IMR-90 (cell line): Measurements from ENCODE around the gene KCNH2. TPM values are rescaled to one million over a fixed set of nuclear protein-coding genes. Genes with fewer than 3 reads are reported as not detected.

Experiments used
- ATAC-seq: fragments of 200-7000 bp; cut with Tn5 transposase; 2 replicates; pipeline ENCODE4 v1.9.1; 2020; ENCODE audit warnings: low read depth, mild to moderate bottlenecking, moderate library complexity
- BruUV-seq: library from RNA; stranded (reverse); fragments of 400-500 nt; replicated peaks from 2 replicates; lab custom pipeline; 2021; lab: Mats Ljungman, UMichigan
- CTCF ChIA-PET: fragments of 300-600 bp; formaldehyde crosslinking; extraction: SDS; loops from one replicate; lab custom pipeline; 2021; ENCODE audit warnings: antibody characterized with exemption; lab: Yijun Ruan, JAX
- POLR2A ChIA-PET: fragments of 300-600 bp; sonication (Branson Sonifier 250); formaldehyde crosslinking; loops from one replicate; lab custom pipeline; 2022; ENCODE audit warnings: antibody characterized with exemption; ENCODE audit not compliant: unreplicated experiment; lab: Charles Lee
- DNase-seq: peaks from one replicate; pipeline ENCODE4 v3.0.0; 2013
- H2AFZ ChIP-seq: replicated peaks from 2 replicates; pipeline ENCODE3; 2013; ENCODE audit warnings: low read length, mild to moderate bottlenecking; ENCODE audit not compliant: poor library complexity
- H2AK5ac ChIP-seq: 2 replicates; pipeline ENCODE4 v1.6.1; 2013; ENCODE audit warnings: low read depth, low read length, inconsistent platforms
- H2AK9ac ChIP-seq: replicated peaks from 2 replicates; pipeline ENCODE3; 2013; ENCODE audit warnings: mild to moderate bottlenecking, low read depth, low read length, moderate library complexity; ENCODE audit not compliant: poor library complexity
- H2BK120ac ChIP-seq: 2 replicates; pipeline ENCODE4 v1.6.1; 2013; ENCODE audit warnings: low read depth, low read length, inconsistent platforms
- H2BK15ac ChIP-seq: 3 replicates; pipeline ENCODE4 v1.6.1; 2013; ENCODE audit warnings: low read depth, low read length, inconsistent platforms
- H2BK20ac ChIP-seq: 2 replicates; pipeline ENCODE4 v1.6.1; 2013; ENCODE audit warnings: low read depth, mild to moderate bottlenecking, inconsistent platforms, low read length, moderate library complexity
- H2BK5ac ChIP-seq: 2 replicates; pipeline ENCODE4 v1.6.1; 2013; ENCODE audit warnings: mild to moderate bottlenecking, low read depth, low read length, inconsistent platforms; ENCODE audit not compliant: poor library complexity, severe bottlenecking
- H3K14ac ChIP-seq: replicated peaks from 2 replicates; pipeline ENCODE4 v1.6.1; 2013; ENCODE audit warnings: low read depth, low read length, inconsistent platforms
- H3K18ac ChIP-seq: 2 replicates; pipeline ENCODE4 v1.6.1; 2013; ENCODE audit warnings: low read depth, low read length, control low read depth
- H3K23ac ChIP-seq: 2 replicates; pipeline ENCODE4 v1.6.1; 2013; ENCODE audit warnings: low read depth, low read length, inconsistent platforms
- H3K27ac ChIP-seq: 2 replicates; pipeline ENCODE4 v1.5.1; 2013; ENCODE audit warnings: mild to moderate bottlenecking, control low read depth, low read length; ENCODE audit not compliant: insufficient read depth
- H3K27me3 ChIP-seq: 2 replicates; pipeline ENCODE4 v1.6.1; 2013; ENCODE audit warnings: low read length; ENCODE audit not compliant: control insufficient read depth, insufficient read depth
- H3K36me3 ChIP-seq: 2 replicates; pipeline ENCODE4 v1.6.1; 2013; ENCODE audit warnings: low read length, mixed read lengths; ENCODE audit not compliant: control insufficient read depth, insufficient read depth
- H3K4ac ChIP-seq: 2 replicates; pipeline ENCODE4 v1.6.1; 2013; ENCODE audit warnings: low read depth, low read length, inconsistent platforms
- H3K4me1 ChIP-seq: 2 replicates; pipeline ENCODE4 v1.6.1; 2013; ENCODE audit warnings: low read length, mixed read lengths; ENCODE audit not compliant: control insufficient read depth, insufficient read depth
- H3K4me2 ChIP-seq: 2 replicates; pipeline ENCODE4 v1.6.1; 2013; ENCODE audit warnings: low read depth, mild to moderate bottlenecking, control low read depth, low read length, moderate library complexity
- H3K4me3 ChIP-seq: 2 replicates; pipeline ENCODE4 v1.5.1; 2013; ENCODE audit warnings: low read depth, mild to moderate bottlenecking, control low read depth, low read length, moderate library complexity; ENCODE audit not compliant: insufficient read depth
- H3K56ac ChIP-seq: 2 replicates; pipeline ENCODE4 v1.6.1; 2013; ENCODE audit warnings: low read length, inconsistent platforms; ENCODE audit not compliant: insufficient read depth; ENCODE audit errors: extremely low read depth
- H3K79me1 ChIP-seq, 2 experiments: 2 replicates each; pipeline ENCODE4 v1.6.1; 2013; ENCODE audit warnings: low read length in 2 of 2, inconsistent platforms in 1 of 2, low read depth in 1 of 2
- H3K9ac ChIP-seq: 2 replicates; pipeline ENCODE4 v1.6.1; 2013; ENCODE audit warnings: low read depth, low read length, control low read depth
- H3K9me1 ChIP-seq: 2 replicates; pipeline ENCODE4 v1.6.1; 2013; ENCODE audit warnings: low read length, inconsistent platforms; ENCODE audit not compliant: insufficient read depth
- H3K9me3 ChIP-seq: 2 replicates; pipeline ENCODE4 v1.6.1; 2013; ENCODE audit warnings: low read length; ENCODE audit not compliant: control insufficient read depth, insufficient read depth
- H4K20me1 ChIP-seq: 2 replicates; pipeline ENCODE4 v1.6.1; 2013; ENCODE audit warnings: low read length, inconsistent platforms; ENCODE audit not compliant: insufficient read depth
- H4K5ac ChIP-seq: 2 replicates; pipeline ENCODE4 v1.6.1; 2013; ENCODE audit warnings: mild to moderate bottlenecking, low read depth, low read length, control low read depth
- H4K8ac ChIP-seq, 2 experiments: 2 replicates each; pipeline ENCODE4 v1.6.1; 2013; ENCODE audit warnings: low read depth in 2 of 2, low read length in 2 of 2, control low read depth in 1 of 2, inconsistent platforms in 1 of 2
- H4K91ac ChIP-seq: 2 replicates; pipeline ENCODE4 v1.6.1; 2013; ENCODE audit warnings: low read depth, low read length, inconsistent platforms; ENCODE audit not compliant: insufficient read depth
- CTCF ChIP-seq: conservative IDR thresholded peaks from 2 replicates; pipeline ENCODE4 v1.5.1; 2012; ENCODE audit warnings: mild to moderate bottlenecking, low read depth, low read length, improper control_type of control experiment
- ELK1 ChIP-seq: fragments of 150-350 bp; IDR thresholded peaks from 2 replicates; pipeline ENCODE4 v1.6.1; 2016; ENCODE audit warnings: low read depth, mild to moderate bottlenecking, low read length, moderate library complexity, borderline replicate concordance
- NFE2L2 ChIP-seq: fragments of 150-350 bp; IDR thresholded peaks from 2 replicates; pipeline ENCODE4 v1.6.1; 2016; ENCODE audit warnings: low read depth, mild to moderate bottlenecking, low read length
- RFX5 ChIP-seq: IDR thresholded peaks from 2 replicates; pipeline ENCODE4 v1.8.0; 2012; ENCODE audit warnings: low read depth, mild to moderate bottlenecking, low read length, moderate library complexity
- WGBS, 2 experiments: methylation state at CpG; one replicate each; pipeline versions ENCODE4 v1.1.5 to v1.1.7; 2013; ENCODE audit warnings: missing lambda C conversion rate in 2 of 2; ENCODE audit not compliant: insufficient read length in 1 of 2; ENCODE audit errors: extremely low coverage in 2 of 2; 5-methylcytosine and 5-hydroxymethylcytosine counted together
- dilution Hi-C: fragments of 300-500 bp; cut with HindIII; formaldehyde crosslinking; loops from one replicate; pipeline ENCODE4 v1.14.3; 2018; ENCODE audit warnings: low sequenced_read_pairs; ENCODE audit not compliant: unreplicated experiment
- in situ Hi-C: fragments of 300-500 bp; cut with MboI; formaldehyde crosslinking; loops from 3 replicates; pipeline ENCODE4 v1.14.3; 2019; ENCODE audit warnings: low sequenced_read_pairs, inconsistent platforms, mixed read lengths
- intact Hi-C: fragments of 100-400 bp; cut with micrococcal nuclease; formaldehyde crosslinking; loops from 2 replicates; pipeline ENCODE4 v1.10.0; 2022
- polyA plus RNA-seq, 3 experiments: library from polyadenylated mRNA; depleted of rRNA; stranded (reverse); fragments of >200 nt; gene quantifications; 2 replicates each; pipeline ENCODE4 v1.2.3, GENCODE V29; 2012; ENCODE audit warnings: low replicate concordance in 1 of 3
- total RNA-seq: library from RNA; depleted of rRNA; stranded (reverse); fragments of >200 nt; gene quantifications from 2 replicates; pipeline ENCODE4 v1.2.3, GENCODE V29; 2012

Gene KCNH2
- total and polyA plus RNA-seq, 2 of the 4 experiments (the other 2 are of a cell fraction): 0.90 to 2.1 TPM

GRCh38 chr7:150964593-150965111 lies 13.5 kb downstream of the KCNH2 start:
- H2BK120ac ChIP-seq: no peak overlapping the region
- POLR2A ChIA-PET: no interaction called here
- DNase-seq (no peak), ATAC-seq (no peak)
- no peak overlapping the region for H2BK15ac ChIP-seq
- no peak overlapping the region for H3K9ac ChIP-seq
- no peak overlapping the region for H4K91ac ChIP-seq
- no peak overlapping the region for H2BK5ac ChIP-seq
- dilution Hi-C loops: no loop called here
- CTCF ChIA-PET: interaction anchor here (0.6 kb wide), 1 partner anchor 24 kb away, joined by 3 read pairs; no protein-coding TSS in a partner anchor
- no peak overlapping the region for H3K14ac ChIP-seq
- no peak overlapping the region for H3K23ac ChIP-seq
- H3K79me1 ChIP-seq: no peaks in the 10 kb centered on the region
- no peaks in the 10 kb centered on the region for H3K9me1 ChIP-seq
- H3K4me3 ChIP-seq: no peak overlapping the region
- no peaks in the 10 kb centered on the region; the same call in 1 of the 2 replicates for H4K20me1 ChIP-seq
- H2AK9ac ChIP-seq: no peak overlapping the region
- H3K27ac ChIP-seq: no peak overlapping the region
- no peak overlapping the region for H4K8ac ChIP-seq
- no peak overlapping the region for H2BK20ac ChIP-seq
- peaks cover 11% of the 10 kb centered on the region for H3K27me3 ChIP-seq
- peaks cover 13% of the 10 kb centered on the region; the same call in 1 of the 2 replicates for H3K4me1 ChIP-seq
- in situ Hi-C loops: no loop called here
- H3K4me2 ChIP-seq: no peak overlapping the region
- H3K18ac ChIP-seq: no peak overlapping the region
- H4K5ac ChIP-seq: no peak overlapping the region
- TF ChIP-seq ELK1 (no peak), CTCF (no peak), NFE2L2 (no peak), RFX5 (no peak)
- no peak overlapping the region for H2AK5ac ChIP-seq
- H3K9me3 ChIP-seq: no peaks in the 10 kb centered on the region
- H3K56ac ChIP-seq: no peak overlapping the region
- H3K36me3 ChIP-seq: no peaks in the 10 kb centered on the region; the same call in 1 of the 2 replicates
- BruUV-seq: no TSS peak
- WGBS, 2 experiments: 31% methylated on average over 8 of the region's 16 CpGs; no CpG with 5 or more reads in 1 of the 2 experiments
- no peak overlapping the region for H2AFZ ChIP-seq
- H3K4ac ChIP-seq: no peak overlapping the region
- intact Hi-C loops: no loop called here
